GM21381 (cell line): ENCODE results near the gene CALR3.

Experiments used
- ATAC-seq: cut with Tn5 transposase; IDR thresholded peaks from one replicate; pipeline ENCODE4 v1.9.1; 2021; ENCODE audit warnings: mild to moderate bottlenecking, moderate library complexity; ENCODE audit not compliant: unreplicated experiment

Gene CALR3

DNA sequence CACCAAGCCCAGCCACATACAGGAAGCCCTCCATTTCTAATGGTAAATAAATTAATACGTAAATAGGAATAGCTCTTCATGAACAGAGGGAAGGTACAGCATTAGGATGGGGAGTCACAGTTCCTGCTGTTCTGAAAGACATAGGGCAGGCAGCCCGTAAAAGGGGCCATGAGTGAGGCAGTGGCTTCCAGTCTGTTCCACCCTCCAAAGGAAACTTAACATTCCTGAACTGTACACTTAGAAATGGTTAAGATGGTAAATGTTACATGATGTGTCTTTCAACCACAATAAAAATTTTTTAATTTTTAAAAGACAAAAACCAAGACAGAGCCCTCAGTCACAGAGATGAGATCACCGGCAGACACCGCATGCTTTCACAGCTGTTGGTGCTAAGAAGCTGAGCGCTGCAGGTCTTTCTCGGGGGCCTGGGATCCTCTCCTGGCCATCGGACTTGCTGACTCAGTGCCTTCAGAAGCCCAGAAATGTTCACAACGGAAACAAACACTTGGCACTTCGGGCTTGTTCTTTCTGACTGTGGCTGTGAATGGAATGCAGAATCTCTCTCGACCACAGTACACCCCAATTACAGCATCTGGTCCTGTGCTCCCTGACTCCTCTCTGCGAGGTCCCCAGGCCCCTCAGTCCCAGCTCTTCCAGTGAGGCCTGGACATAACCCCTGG, 60.6 kb downstream of the CALR3 start:
- ATAC-seq, result no peak

DNA sequence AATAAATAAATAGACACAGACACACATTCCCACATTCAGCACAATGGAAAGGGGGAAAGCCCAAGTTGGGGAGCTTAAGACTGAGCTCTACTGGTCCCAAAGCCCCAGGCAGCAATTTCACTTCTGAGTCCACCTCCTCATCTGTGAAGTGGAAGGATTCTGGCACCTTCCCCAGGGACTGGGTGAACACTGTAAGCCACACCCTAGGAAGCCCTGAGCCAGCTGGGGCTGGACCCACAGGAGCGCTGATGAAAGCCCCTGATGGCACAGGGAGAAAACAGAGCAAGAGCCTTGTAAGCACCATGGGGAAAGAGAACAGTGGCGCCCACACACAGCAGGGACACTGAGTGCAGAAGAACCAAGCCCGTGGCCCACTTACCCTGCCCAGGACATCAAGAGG, 62.0 kb downstream of the CALR3 start:
- no peak for ATAC-seq

DNA sequence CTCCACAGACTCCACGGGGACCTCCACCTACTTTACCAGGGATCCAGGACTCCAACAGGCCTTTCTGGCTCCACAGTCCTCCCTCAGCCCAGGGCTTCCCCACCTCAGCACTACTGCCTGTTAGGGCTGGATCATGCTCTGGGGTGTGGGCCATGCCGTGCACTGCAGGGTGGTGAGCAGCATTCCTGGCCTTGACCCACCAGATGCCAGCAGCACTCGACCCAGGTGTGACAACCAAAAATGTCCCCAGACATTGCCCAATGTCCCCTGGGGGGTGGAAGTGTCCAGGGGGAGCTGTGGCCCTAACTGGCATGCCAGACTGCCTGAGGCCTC, 66.2 kb downstream of the CALR3 start:
- ATAC-seq, result no peak

DNA sequence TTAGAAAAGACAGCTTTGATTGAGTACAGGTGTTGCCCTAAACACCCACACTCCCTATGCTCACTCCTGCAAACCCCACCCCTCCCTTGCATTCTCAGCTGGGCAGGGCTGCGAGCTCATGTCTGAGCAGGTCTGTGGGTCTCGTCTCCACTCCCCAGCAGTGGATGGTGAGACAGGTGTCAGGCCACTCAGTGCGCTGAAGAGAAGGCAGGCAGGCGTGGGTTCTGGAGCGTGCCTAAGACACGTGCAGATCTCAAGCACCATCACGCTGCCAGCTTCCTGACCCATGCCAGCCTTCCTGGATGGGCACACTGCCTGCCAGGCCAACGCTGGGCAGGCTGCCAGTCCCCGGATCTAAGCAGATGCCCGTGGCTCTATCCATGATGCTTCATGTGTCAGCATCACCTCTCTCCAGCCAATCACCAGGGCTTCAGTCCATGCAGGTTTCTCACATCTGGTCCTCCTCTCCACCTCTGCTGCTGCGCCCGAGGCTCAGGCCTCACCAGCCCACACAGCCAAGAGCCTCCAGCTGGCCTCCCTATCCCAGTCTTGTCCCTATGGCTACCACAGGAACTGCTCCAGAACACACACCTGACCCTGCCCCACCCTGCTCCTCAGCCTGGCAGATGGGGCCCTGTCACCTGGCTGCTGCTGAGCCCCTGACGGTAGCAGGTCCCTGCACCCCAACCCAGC, 66.8 kb downstream of the CALR3 start:
- no peak for ATAC-seq
